OCI-LY7 (cell line): Measurements from ENCODE around the gene MTMR1. TPM values are rescaled to one million over a fixed set of nuclear protein-coding genes. Genes with fewer than 3 reads are reported as not detected.

Experiments
- BruUV-seq: library from RNA; stranded (reverse); fragments of 400-500 nt; replicated peaks from 2 replicates; lab custom pipeline; 2021; lab: Mats Ljungman, UMichigan
- CTCF ChIA-PET: fragments of 300-600 bp; sonication (Branson Sonifier 250); formaldehyde crosslinking; loops from one replicate; lab custom pipeline; 2022; ENCODE audit warnings: antibody characterized with exemption; ENCODE audit not compliant: unreplicated experiment; lab: Charles Lee
- POLR2A ChIA-PET: fragments of 300-600 bp; sonication (Branson Sonifier 250); formaldehyde crosslinking; loops from one replicate; lab custom pipeline; 2022; ENCODE audit warnings: antibody characterized with exemption; lab: Charles Lee
- DNase-seq: peaks from one replicate; pipeline ENCODE4 v3.0.0-alpha.2; 2015; ENCODE audit warnings: low spot score
- H2AFZ ChIP-seq: fragments of 200-600 bp; sonication (generic), shearing (Covaris generic); 2 replicates; pipeline ENCODE4 v1.6.1; 2014; ENCODE audit warnings: mild to moderate bottlenecking, antibody characterized with exemption, low read length, moderate library complexity
- H3K27ac ChIP-seq: fragments of 200-600 bp; sonication (generic); 2 replicates; pipeline ENCODE4 v1.5.1; 2014; ENCODE audit warnings: mixed run types, low read depth, mild to moderate bottlenecking, moderate library complexity, low read length, inconsistent platforms; ENCODE audit not compliant: poor library complexity, severe bottlenecking
- H3K36me3 ChIP-seq: fragments of 200-600 bp; sonication (generic); 2 replicates; pipeline ENCODE4 v1.6.1; 2014; ENCODE audit warnings: mild to moderate bottlenecking, antibody characterized with exemption, low read length, moderate library complexity, mixed read lengths; ENCODE audit not compliant: insufficient read depth
- H3K4me1 ChIP-seq: fragments of 200-600 bp; sonication (generic); 2 replicates; pipeline ENCODE4 v1.5.1; 2014; ENCODE audit warnings: mild to moderate bottlenecking, low read length; ENCODE audit not compliant: insufficient read depth, poor library complexity, severe bottlenecking
- H3K4me2 ChIP-seq: fragments of 200-600 bp; sonication (generic); 2 replicates; pipeline ENCODE4 v1.6.1; 2014; ENCODE audit warnings: mild to moderate bottlenecking, low read length
- H3K4me3 ChIP-seq: fragments of 200-600 bp; sonication (generic); 2 replicates; pipeline ENCODE4 v1.5.1; 2014; ENCODE audit warnings: mild to moderate bottlenecking, low read depth, low read length; ENCODE audit not compliant: poor library complexity, severe bottlenecking
- H3K79me2 ChIP-seq: fragments of 200-600 bp; sonication (generic); 2 replicates; pipeline ENCODE4 v1.6.1; 2016; ENCODE audit warnings: low read depth, mild to moderate bottlenecking, low read length, moderate library complexity, mixed read lengths; ENCODE audit not compliant: insufficient read depth
- H3K9me2 ChIP-seq: fragments of 200-600 bp; sonication (generic); 2 replicates; pipeline ENCODE4 v1.6.1; 2016; ENCODE audit warnings: mild to moderate bottlenecking, low read length, mixed read lengths; ENCODE audit not compliant: insufficient read depth
- H3K9me3 ChIP-seq: fragments of 200-600 bp; sonication (generic); 2 replicates; pipeline ENCODE4 v1.6.1; 2014; ENCODE audit warnings: mild to moderate bottlenecking, mixed run types, low read length, mixed read lengths
- H4K20me1 ChIP-seq: fragments of 200-600 bp; sonication (generic); 2 replicates; pipeline ENCODE4 v1.6.1; 2014; ENCODE audit warnings: mild to moderate bottlenecking, antibody characterized with exemption, low read length, moderate library complexity, mixed read lengths; ENCODE audit not compliant: insufficient read depth
- EZH2phosphoT487 ChIP-seq: fragments of 200-600 bp; sonication (generic); IDR thresholded peaks from 2 replicates; pipeline ENCODE4 v1.6.1; 2018; ENCODE audit warnings: low read depth, borderline replicate concordance, mild to moderate bottlenecking, mixed run types, antibody characterized with exemption, low read length, moderate library complexity, mixed read lengths
- intact Hi-C: fragments of 100-400 bp; cut with micrococcal nuclease; formaldehyde crosslinking; loops from one replicate; pipeline ENCODE4 v1.10.0; 2022; ENCODE audit not compliant: unreplicated experiment
- total RNA-seq, 2 experiments: library from RNA; depleted of rRNA in 1 of 2; stranded (reverse); fragments of >200 nt in 1 of 2; shearing (Covaris generic) in 1 of 2; gene quantifications; 2 replicates each; pipeline ENCODE4 v1.2.3, GENCODE V29; 2014 to 2022
- TF ChIP-seq, protein P1 (sequence below): fragments of 200-600 bp; sonication (generic); conservative IDR thresholded peaks from 2 replicates; pipeline ENCODE4 v1.5.1; 2014; ENCODE audit warnings: mild to moderate bottlenecking, antibody characterized with exemption, low read length, moderate library complexity, mixed read lengths

MTMR1 gene
- total RNA-seq, 2 experiments from 2014 or later = 49.7 to 57.6 TPM

DNA sequence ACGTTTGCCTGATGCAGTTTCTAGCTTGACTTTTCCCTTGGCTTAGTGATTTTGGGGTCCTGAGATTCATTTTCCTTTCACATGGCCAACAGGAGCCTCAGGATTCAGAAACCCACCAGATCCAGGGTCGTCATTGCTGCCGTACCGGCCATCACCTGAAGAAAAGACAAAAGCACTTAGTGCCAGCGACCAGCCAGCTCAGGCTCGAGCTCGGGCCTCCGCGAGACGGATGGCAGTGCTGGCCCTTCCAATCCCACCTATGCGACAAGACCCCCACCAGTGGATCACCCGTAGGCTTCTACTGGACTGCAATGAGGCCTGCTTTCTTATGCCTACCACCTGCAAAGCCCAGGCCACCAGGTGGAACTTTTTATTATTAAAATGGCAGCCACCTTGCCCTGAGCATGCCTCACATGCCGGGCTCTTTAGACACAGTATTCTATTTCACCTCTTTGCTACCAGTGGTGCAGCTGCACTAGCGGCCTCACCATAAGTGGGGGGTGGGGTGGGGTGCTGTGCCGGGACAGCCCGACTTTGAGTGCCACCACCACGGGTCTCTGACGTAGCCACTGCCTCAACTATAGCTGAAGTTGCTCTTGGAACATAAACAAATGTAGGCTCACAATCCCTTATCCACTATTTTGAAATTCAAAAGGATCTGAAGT, 84.3 kb downstream of the MTMR1 start:
- intact Hi-C loops = no loop called here
- Histone ChIP-seq H3K4me1 (no peaks in the 10 kb centered on the region), H3K79me2 (no peaks in the 10 kb centered on the region), H4K20me1 (no peaks in the 10 kb centered on the region), H3K9me3 (no peaks in the 10 kb centered on the region), H3K9me2 (no peaks in the 10 kb centered on the region), H3K4me2 (no peak overlapping the region), H3K4me3 (no peak overlapping the region), H3K27ac (no peak overlapping the region), H3K36me3 (no peaks in the 10 kb centered on the region), H2AFZ (no peak overlapping the region)
- no peak for DNase-seq
- TF ChIP-seq, protein P1, sequence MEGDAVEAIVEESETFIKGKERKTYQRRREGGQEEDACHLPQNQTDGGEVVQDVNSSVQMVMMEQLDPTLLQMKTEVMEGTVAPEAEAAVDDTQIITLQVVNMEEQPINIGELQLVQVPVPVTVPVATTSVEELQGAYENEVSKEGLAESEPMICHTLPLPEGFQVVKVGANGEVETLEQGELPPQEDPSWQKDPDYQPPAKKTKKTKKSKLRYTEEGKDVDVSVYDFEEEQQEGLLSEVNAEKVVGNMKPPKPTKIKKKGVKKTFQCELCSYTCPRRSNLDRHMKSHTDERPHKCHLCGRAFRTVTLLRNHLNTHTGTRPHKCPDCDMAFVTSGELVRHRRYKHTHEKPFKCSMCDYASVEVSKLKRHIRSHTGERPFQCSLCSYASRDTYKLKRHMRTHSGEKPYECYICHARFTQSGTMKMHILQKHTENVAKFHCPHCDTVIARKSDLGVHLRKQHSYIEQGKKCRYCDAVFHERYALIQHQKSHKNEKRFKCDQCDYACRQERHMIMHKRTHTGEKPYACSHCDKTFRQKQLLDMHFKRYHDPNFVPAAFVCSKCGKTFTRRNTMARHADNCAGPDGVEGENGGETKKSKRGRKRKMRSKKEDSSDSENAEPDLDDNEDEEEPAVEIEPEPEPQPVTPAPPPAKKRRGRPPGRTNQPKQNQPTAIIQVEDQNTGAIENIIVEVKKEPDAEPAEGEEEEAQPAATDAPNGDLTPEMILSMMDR = no peak
- no peak for TF ChIP-seq EZH2phosphoT487
- ChIA-PET POLR2A (no interaction called here), CTCF (no interaction called here)
- BruUV-seq = no TSS peak

DNA sequence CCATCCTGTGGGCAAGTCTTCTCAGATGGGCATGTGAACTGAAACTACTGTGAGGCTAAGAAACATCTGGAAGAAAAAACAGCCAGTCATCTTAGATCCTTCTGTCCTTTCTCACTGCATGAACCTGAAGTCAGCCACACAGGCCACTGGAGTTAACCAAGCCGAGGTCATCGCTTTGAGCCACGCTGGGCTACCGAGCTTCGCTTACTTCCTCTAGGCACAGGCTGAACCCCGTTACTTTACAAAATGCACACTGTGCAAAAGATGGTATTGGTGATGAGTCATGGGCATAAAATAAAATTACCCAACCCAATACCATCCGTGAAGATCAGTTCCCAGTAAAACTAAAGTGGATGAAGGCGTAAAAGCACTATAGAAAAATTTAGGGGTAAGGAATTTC, 86.2 kb downstream of the MTMR1 start:
- H2AFZ ChIP-seq = no peak overlapping the region
- no peaks in the 10 kb centered on the region for H3K79me2 ChIP-seq
- BruUV-seq = no TSS peak
- intact Hi-C loops = no loop called here
- H4K20me1 ChIP-seq = no peaks in the 10 kb centered on the region
- H3K9me2 ChIP-seq = no peaks in the 10 kb centered on the region
- DNase-seq = no peak
- TF ChIP-seq EZH2phosphoT487 = no peak
- TF ChIP-seq, protein P1 = no peak
- no peaks in the 10 kb centered on the region for H3K9me3 ChIP-seq
- no peaks in the 10 kb centered on the region for H3K4me1 ChIP-seq
- H3K4me3 ChIP-seq = no peak overlapping the region
- no peak overlapping the region for H3K4me2 ChIP-seq
- CTCF ChIA-PET = no interaction called here
- POLR2A ChIA-PET = no interaction called here
- no peaks in the 10 kb centered on the region for H3K36me3 ChIP-seq
- no peak overlapping the region for H3K27ac ChIP-seq

DNA sequence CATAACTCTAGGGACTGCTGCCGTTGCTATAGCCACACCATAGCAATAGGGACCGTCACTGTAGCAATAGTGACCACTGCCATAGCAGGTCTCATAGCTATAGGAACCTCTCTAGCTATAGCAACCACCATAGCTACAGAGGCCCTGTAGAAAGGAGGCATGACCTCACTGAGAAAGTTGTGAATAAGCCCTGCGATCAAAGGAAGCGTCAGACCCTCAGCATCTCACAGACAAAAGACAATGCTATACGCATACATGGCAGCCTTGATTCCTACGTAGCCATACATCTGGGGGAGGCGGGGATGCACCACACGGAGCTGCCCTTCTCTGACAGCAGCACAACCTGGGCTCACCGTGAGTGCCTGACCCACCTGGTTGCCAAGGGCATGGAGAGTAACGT, 88.5 kb downstream of the MTMR1 start:
- no TSS peak for BruUV-seq

More for the DNA sequence above, 88.5 kb downstream of the MTMR1 start:
- H4K20me1 ChIP-seq = no peaks in the 10 kb centered on the region
- intact Hi-C loops = no loop called here
- TF ChIP-seq, protein P1 = no peak
- no peak for TF ChIP-seq EZH2phosphoT487
- H3K4me1 ChIP-seq = no peaks in the 10 kb centered on the region
- no peak overlapping the region for H2AFZ ChIP-seq
- H3K9me3 ChIP-seq = no peaks in the 10 kb centered on the region
- ChIA-PET CTCF (no interaction called here), POLR2A (no interaction called here)
- H3K4me3 ChIP-seq = no peak overlapping the region
- H3K9me2 ChIP-seq = no peaks in the 10 kb centered on the region
- H3K36me3 ChIP-seq = no peaks in the 10 kb centered on the region
- no peak overlapping the region for H3K4me2 ChIP-seq
- no peak overlapping the region for H3K27ac ChIP-seq
- H3K79me2 ChIP-seq = no peaks in the 10 kb centered on the region
- DNase-seq = no peak
